Fibroblast of lung (primary cell): Measurements from ENCODE around the gene SEMG2. TPM values are rescaled to one million over a fixed set of nuclear protein-coding genes. Genes with fewer than 3 reads are reported as not detected.
A peak's percentile ranks its signal among the peaks of the same experiment; 100 is the strongest.

Experiments used
- DNase-seq, 2 donors: peaks; one replicate each; pipeline versions ENCODE4 v3.0.0 to v3.0.0-alpha.2; 2010; ENCODE audit warnings: low read depth in 2 of 2
- H2AFZ ChIP-seq: 2 replicates; pipeline ENCODE4 v1.5.1; 2012; ENCODE audit warnings: low read length, control low read depth, inconsistent platforms
- H3K27ac ChIP-seq: 2 replicates; pipeline ENCODE4 v1.5.1; 2011; ENCODE audit warnings: low read length, control low read depth; ENCODE audit not compliant: insufficient read depth
- H3K27me3 ChIP-seq: 2 replicates; pipeline ENCODE4 v1.5.1; 2011; ENCODE audit warnings: mild to moderate bottlenecking, low read length; ENCODE audit not compliant: control insufficient read depth, insufficient read depth
- H3K36me3 ChIP-seq: 2 replicates; pipeline ENCODE4 v1.5.1; 2011; ENCODE audit warnings: low read length; ENCODE audit not compliant: control insufficient read depth, insufficient read depth
- H3K4me1 ChIP-seq: 2 replicates; pipeline ENCODE4 v1.5.1; 2011; ENCODE audit warnings: low read length; ENCODE audit not compliant: control insufficient read depth, insufficient read depth; ENCODE audit errors: extremely low read depth
- H3K4me2 ChIP-seq: 2 replicates; pipeline ENCODE4 v1.5.1; 2011; ENCODE audit warnings: low read length, control low read depth; ENCODE audit not compliant: insufficient read depth; ENCODE audit errors: extremely low read depth
- H3K4me3 ChIP-seq, 4 experiments: fragments of 200-600 bp in 1 of 4; sonication (generic) in 1 of 4; replicated peaks in 1 of 4; 2 replicates each; pipeline ENCODE4 v1.5.1; 2011 to 2016; ENCODE audit warnings: low read length in 4 of 4, low read depth in 3 of 4, mild to moderate bottlenecking in 3 of 4, control low read depth in 2 of 4, inconsistent platforms in 1 of 4, mixed read lengths in 1 of 4; ENCODE audit not compliant: insufficient read depth in 1 of 4; ENCODE audit errors: control extremely low read depth in 1 of 4
- H3K79me2 ChIP-seq: 2 replicates; pipeline ENCODE4 v1.5.1; 2012; ENCODE audit warnings: mild to moderate bottlenecking, low read length, inconsistent platforms; ENCODE audit not compliant: control insufficient read depth, insufficient read depth
- H3K9ac ChIP-seq: 2 replicates; pipeline ENCODE4 v1.5.1; 2011; ENCODE audit warnings: mild to moderate bottlenecking, low read length, control low read depth; ENCODE audit not compliant: insufficient read depth
- H3K9me3 ChIP-seq: 2 replicates; pipeline ENCODE4 v1.5.1; 2012; ENCODE audit warnings: low read depth, low read length; ENCODE audit not compliant: control insufficient read depth, insufficient read depth
- H4K20me1 ChIP-seq: 2 replicates; pipeline ENCODE4 v1.5.1; 2011; ENCODE audit warnings: low read length; ENCODE audit not compliant: control insufficient read depth, insufficient read depth; ENCODE audit errors: extremely low read depth
- CTCF ChIP-seq, 2 donors: IDR thresholded peaks in 1 of 2; conservative IDR thresholded peaks in 1 of 2; 1 replicate in 1 of 2; 2 replicates in 1 of 2; pipeline ENCODE4 v1.5.1; 2011 to 2012; ENCODE audit warnings: low read length in 2 of 2, control low read depth in 1 of 2, inconsistent platforms in 1 of 2, low read depth in 1 of 2, mild to moderate bottlenecking in 1 of 2
- EZH2 ChIP-seq: IDR thresholded peaks from 2 replicates; pipeline ENCODE4 v1.5.1; 2012; ENCODE audit warnings: low read length, control low read depth, mild to moderate bottlenecking; ENCODE audit errors: missing control alignments
- polyA plus RNA-seq, 2 donors: library from polyadenylated mRNA; depleted of rRNA in 1 of 2; stranded (reverse) in 1 of 2; unstranded in 1 of 2; fragments of >200 nt; gene quantifications; 2 replicates each; pipeline ENCODE4 v1.2.1, GENCODE V29; 2011 to 2012; ENCODE audit warnings: missing spikeins in 1 of 2
- total RNA-seq: library from RNA; depleted of rRNA; stranded (reverse); fragments of >200 nt; gene quantifications from 2 replicates; pipeline ENCODE4 v1.2.1, GENCODE V29; 2014

Gene SEMG2
- total and polyA plus RNA-seq, 2 donors (not counting 1 experiment from before 2014, with no cell fraction given), result not detected

- H3K27me3 ChIP-seq, result peaks cover 3% of the 10 kb centered on the region
- no peak overlapping the region for H3K4me2 ChIP-seq
- no peaks in the 10 kb centered on the region for H3K79me2 ChIP-seq
- H2AFZ ChIP-seq, result no peak overlapping the region
- no peak overlapping the region for H3K4me3 ChIP-seq
- H3K27ac ChIP-seq, result no peak overlapping the region
- no peaks in the 10 kb centered on the region for H3K4me1 ChIP-seq
- no peaks in the 10 kb centered on the region for H4K20me1 ChIP-seq
- no peak for DNase-seq
- H3K9ac ChIP-seq, result no peak overlapping the region
- TF ChIP-seq CTCF (conservative IDR thresholded peaks at IDR 0.05 in 1 of 2, IDR thresholded peaks at IDR 0.05 in 1 of 2; ENCODE audit: low read depth in 1 of 2, low read length in 2 of 2) (no peak), EZH2 (no peak)
- H3K9me3 ChIP-seq, result no peaks in the 10 kb centered on the region
- no peaks in the 10 kb centered on the region for H3K36me3 ChIP-seq
These were observed 44.5 kb upstream of the SEMG2 start for GRCh38 chr20:45176526-45177267.

- Histone ChIP-seq H3K27ac (no peak overlapping the region), H3K79me2 (no peaks in the 10 kb centered on the region), H3K9ac (no peak overlapping the region), H3K4me2 (no peak overlapping the region), H3K4me1 (no peaks in the 10 kb centered on the region), H3K9me3 (no peaks in the 10 kb centered on the region), H3K27me3 (peaks cover 3% of the 10 kb centered on the region), H3K36me3 (no peaks in the 10 kb centered on the region), H4K20me1 (no peaks in the 10 kb centered on the region), H2AFZ (no peak overlapping the region), H3K4me3 (no peak overlapping the region)
- no peak for DNase-seq
- TF ChIP-seq CTCF (conservative IDR thresholded peaks at IDR 0.05 in 1 of 2, IDR thresholded peaks at IDR 0.05 in 1 of 2; ENCODE audit: low read depth in 1 of 2, low read length in 2 of 2) (no peak), EZH2 (no peak)
These were observed 42.0 kb upstream of the SEMG2 start for GRCh38 chr20:45179166-45179565.

- Histone ChIP-seq H3K36me3 (no peaks in the 10 kb centered on the region), H2AFZ (no peak overlapping the region), H3K9me3 (no peaks in the 10 kb centered on the region), H4K20me1 (no peaks in the 10 kb centered on the region), H3K4me1 (no peaks in the 10 kb centered on the region), H3K27me3 (no peaks in the 10 kb centered on the region), H3K9ac (no peak overlapping the region), H3K79me2 (no peaks in the 10 kb centered on the region), H3K27ac (no peak overlapping the region), H3K4me3 (no peak overlapping the region), H3K4me2 (no peak overlapping the region)
- DNase-seq, result peak in 1 of 2 donors; percentile 6
- TF ChIP-seq EZH2, result no peak
- no peak for TF ChIP-seq CTCF (conservative IDR thresholded peaks at IDR 0.05 in 1 of 2, IDR thresholded peaks at IDR 0.05 in 1 of 2; ENCODE audit: low read depth in 1 of 2, low read length in 2 of 2)
These were observed 39.5 kb upstream of the SEMG2 start for GRCh38 chr20:45181639-45182038.
